MM.1S (cell line): ENCODE results near the gene PLPPR2.

ENCODE experiments used
- EZH2 ChIP-seq: fragments of 300-600 bp; sonication (generic); optimal IDR thresholded peaks from 2 replicates; pipeline ENCODE3; 2017; ENCODE audit warnings: low read depth, mild to moderate bottlenecking, antibody characterized with exemption, low read length, mixed read lengths
- EZH2phosphoT487 ChIP-seq: fragments of 300-600 bp; sonication (generic); IDR thresholded peaks from 2 replicates; pipeline ENCODE4 v1.6.1; 2018; ENCODE audit warnings: antibody characterized with exemption, low read length
- TF ChIP-seq, protein P1 (sequence below): fragments of 300-600 bp; sonication (generic); IDR thresholded peaks from 2 replicates; pipeline ENCODE4 v1.5.1; 2016; ENCODE audit warnings: antibody characterized with exemption, low read length, mixed read lengths

DNA sequence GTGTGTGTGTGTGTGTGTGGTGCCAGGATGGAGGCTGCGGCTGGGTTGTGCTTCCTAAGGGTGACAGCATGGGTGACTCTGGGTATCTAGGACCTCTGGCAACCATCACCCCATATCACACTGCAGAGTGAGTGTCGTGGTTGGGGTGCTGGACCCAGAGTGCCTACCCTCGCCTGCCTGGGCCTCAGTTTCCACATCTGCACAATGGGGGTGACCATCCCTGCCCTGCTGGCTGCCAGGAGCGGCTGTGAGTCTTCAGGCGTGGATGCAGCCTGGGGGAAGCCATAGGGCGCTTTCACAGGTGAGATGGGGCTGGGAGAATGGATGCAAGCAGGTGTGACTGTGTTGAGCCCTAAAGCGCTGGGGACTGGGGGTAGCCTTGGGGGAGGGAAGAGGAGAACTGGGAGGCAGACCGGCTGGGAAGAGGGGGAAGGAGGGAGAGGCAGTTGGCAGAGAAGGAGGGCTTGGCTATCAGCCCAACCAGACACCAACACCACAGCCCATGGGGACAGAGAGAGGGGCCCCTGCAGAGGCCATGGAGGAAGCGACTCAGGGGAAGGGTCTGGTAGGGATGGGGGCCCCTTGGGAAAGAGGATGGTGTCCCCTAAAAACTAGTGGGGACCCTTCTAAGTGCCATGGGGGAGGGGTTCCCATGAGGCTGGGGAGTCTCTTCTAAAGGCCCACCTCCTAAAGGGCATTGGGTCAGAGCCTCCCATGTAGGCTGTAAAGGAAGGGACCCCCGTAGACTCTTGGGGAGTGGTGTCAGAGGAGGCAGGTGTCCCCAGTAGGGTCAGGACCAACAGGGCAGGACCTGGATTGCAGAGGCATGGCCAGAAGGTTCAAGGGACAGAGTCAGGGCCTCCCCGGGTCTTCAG is 1.7 kb downstream of the PLPPR2 start:
- TF ChIP-seq, protein P1, sequence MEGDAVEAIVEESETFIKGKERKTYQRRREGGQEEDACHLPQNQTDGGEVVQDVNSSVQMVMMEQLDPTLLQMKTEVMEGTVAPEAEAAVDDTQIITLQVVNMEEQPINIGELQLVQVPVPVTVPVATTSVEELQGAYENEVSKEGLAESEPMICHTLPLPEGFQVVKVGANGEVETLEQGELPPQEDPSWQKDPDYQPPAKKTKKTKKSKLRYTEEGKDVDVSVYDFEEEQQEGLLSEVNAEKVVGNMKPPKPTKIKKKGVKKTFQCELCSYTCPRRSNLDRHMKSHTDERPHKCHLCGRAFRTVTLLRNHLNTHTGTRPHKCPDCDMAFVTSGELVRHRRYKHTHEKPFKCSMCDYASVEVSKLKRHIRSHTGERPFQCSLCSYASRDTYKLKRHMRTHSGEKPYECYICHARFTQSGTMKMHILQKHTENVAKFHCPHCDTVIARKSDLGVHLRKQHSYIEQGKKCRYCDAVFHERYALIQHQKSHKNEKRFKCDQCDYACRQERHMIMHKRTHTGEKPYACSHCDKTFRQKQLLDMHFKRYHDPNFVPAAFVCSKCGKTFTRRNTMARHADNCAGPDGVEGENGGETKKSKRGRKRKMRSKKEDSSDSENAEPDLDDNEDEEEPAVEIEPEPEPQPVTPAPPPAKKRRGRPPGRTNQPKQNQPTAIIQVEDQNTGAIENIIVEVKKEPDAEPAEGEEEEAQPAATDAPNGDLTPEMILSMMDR, result no peak
- no peak for TF ChIP-seq EZH2
- TF ChIP-seq EZH2phosphoT487, result no peak
